ENCODE results near the gene LAMA3. TPM values are rescaled to one million over a fixed set of nuclear protein-coding genes. Genes with fewer than 3 reads are reported as not detected.

The LAMA3 gene
- total and polyA plus RNA-seq, 10 of the 15 experiments (the other 5 are each of a cell fraction or from before 2014, with no cell fraction given): 0.37 to 6.5 (median 5.4) TPM

DNA sequence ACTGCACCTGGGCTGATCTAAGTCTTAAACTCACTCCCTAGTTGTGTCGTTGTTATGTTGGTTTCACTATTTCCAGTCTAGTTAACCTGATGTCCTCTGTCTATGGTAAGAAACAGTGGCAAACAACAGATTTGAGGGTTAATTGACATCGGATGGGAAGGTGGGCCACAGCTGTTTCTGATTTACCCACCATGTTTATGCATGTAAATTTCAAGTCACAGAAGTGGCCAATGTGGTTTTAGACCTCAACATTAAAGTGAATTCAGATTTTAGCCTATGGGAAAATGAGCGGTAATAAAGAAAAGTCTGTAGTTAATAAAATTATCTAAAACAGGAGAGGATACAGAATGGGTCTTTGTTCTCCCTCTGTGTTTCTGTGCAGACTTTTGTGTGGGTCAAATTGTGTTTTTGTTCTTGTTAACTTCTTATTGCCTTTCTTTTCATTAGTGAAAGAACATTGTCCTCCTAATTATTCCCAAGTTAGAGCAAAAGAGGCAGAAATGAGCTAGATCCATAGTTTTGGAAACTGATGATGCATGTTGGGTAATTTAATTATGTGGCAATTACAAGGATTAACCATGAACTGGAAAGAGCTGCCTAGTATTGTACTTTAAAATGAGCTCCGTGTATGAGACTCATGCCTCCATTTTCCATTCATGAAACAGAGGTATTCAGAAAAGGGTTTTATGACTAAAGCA lies 83.2 kb downstream of the LAMA3 start (continued):
- TF ChIP-seq, protein P1, sequence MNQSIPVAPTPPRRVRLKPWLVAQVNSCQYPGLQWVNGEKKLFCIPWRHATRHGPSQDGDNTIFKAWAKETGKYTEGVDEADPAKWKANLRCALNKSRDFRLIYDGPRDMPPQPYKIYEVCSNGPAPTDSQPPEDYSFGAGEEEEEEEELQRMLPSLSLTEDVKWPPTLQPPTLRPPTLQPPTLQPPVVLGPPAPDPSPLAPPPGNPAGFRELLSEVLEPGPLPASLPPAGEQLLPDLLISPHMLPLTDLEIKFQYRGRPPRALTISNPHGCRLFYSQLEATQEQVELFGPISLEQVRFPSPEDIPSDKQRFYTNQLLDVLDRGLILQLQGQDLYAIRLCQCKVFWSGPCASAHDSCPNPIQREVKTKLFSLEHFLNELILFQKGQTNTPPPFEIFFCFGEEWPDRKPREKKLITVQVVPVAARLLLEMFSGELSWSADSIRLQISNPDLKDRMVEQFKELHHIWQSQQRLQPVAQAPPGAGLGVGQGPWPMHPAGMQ (IDR thresholded peaks at IDR 0.05; ENCODE audit: borderline replicate concordance): no peak
- no peak for TF ChIP-seq IRF4 (IDR thresholded peaks at IDR 0.05; ENCODE audit: low read depth, low read length)

DNA sequence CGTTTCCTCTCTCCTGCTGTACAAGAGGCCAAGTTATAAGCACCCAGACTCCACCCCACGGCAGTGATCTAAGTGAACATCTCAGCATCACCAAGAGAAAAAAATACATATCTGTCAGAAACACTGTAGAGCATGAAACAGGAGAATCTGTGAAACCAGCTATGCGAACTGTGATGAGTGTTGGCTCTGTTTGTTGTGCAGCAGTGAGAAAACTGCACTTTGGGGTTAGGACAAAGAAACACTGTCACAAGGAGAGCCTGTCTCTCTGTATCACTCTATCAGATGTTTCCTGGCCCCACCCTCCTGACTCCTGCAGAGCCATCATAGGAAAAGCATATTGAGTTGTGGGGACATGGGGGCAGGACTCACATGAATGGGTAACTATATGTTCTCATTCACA lies 87.1 kb downstream of the LAMA3 start:
- FAIRE-seq: no peak
- no peak for TF ChIP-seq ZNF274 (IDR thresholded peaks at IDR 0.05; ENCODE audit: insufficient read depth, insufficient read length)
- TF ChIP-seq TCF7 (IDR thresholded peaks at IDR 0.05; ENCODE audit: borderline replicate concordance): no peak
- TF ChIP-seq, protein P2, sequence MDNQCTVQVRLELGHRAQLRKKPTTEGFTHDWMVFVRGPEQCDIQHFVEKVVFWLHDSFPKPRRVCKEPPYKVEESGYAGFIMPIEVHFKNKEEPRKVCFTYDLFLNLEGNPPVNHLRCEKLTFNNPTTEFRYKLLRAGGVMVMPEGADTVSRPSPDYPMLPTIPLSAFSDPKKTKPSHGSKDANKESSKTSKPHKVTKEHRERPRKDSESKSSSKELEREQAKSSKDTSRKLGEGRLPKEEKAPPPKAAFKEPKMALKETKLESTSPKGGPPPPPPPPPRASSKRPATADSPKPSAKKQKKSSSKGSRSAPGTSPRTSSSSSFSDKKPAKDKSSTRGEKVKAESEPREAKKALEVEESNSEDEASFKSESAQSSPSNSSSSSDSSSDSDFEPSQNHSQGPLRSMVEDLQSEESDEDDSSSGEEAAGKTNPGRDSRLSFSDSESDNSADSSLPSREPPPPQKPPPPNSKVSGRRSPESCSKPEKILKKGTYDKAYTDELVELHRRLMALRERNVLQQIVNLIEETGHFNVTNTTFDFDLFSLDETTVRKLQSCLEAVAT (IDR thresholded peaks at IDR 0.05): no peak
- TF ChIP-seq, protein P3, sequence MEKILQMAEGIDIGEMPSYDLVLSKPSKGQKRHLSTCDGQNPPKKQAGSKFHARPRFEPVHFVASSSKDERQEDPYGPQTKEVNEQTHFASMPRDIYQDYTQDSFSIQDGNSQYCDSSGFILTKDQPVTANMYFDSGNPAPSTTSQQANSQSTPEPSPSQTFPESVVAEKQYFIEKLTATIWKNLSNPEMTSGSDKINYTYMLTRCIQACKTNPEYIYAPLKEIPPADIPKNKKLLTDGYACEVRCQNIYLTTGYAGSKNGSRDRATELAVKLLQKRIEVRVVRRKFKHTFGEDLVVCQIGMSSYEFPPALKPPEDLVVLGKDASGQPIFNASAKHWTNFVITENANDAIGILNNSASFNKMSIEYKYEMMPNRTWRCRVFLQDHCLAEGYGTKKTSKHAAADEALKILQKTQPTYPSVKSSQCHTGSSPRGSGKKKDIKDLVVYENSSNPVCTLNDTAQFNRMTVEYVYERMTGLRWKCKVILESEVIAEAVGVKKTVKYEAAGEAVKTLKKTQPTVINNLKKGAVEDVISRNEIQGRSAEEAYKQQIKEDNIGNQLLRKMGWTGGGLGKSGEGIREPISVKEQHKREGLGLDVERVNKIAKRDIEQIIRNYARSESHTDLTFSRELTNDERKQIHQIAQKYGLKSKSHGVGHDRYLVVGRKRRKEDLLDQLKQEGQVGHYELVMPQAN (conservative IDR thresholded peaks at IDR 0.05): no peak
- TF ChIP-seq, protein P4, sequence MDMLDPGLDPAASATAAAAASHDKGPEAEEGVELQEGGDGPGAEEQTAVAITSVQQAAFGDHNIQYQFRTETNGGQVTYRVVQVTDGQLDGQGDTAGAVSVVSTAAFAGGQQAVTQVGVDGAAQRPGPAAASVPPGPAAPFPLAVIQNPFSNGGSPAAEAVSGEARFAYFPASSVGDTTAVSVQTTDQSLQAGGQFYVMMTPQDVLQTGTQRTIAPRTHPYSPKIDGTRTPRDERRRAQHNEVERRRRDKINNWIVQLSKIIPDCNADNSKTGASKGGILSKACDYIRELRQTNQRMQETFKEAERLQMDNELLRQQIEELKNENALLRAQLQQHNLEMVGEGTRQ (IDR thresholded peaks at IDR 0.05; ENCODE audit: borderline replicate concordance, low read depth, low read length): no peak
- no peak for TF ChIP-seq CREM (IDR thresholded peaks at IDR 0.05; ENCODE audit: low read depth)
- TF ChIP-seq, protein P5, sequence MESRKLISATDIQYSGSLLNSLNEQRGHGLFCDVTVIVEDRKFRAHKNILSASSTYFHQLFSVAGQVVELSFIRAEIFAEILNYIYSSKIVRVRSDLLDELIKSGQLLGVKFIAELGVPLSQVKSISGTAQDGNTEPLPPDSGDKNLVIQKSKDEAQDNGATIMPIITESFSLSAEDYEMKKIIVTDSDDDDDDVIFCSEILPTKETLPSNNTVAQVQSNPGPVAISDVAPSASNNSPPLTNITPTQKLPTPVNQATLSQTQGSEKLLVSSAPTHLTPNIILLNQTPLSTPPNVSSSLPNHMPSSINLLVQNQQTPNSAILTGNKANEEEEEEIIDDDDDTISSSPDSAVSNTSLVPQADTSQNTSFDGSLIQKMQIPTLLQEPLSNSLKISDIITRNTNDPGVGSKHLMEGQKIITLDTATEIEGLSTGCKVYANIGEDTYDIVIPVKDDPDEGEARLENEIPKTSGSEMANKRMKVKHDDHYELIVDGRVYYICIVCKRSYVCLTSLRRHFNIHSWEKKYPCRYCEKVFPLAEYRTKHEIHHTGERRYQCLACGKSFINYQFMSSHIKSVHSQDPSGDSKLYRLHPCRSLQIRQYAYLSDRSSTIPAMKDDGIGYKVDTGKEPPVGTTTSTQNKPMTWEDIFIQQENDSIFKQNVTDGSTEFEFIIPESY (IDR thresholded peaks at IDR 0.05): no peak
- no peak for TF ChIP-seq KLF5 (IDR thresholded peaks at IDR 0.05; ENCODE audit: partially characterized antibody)
- no peak for TF ChIP-seq CHD2 (IDR thresholded peaks at IDR 0.05; ENCODE audit: borderline replicate concordance, low read depth, low read length)
- TF ChIP-seq PAX8 (IDR thresholded peaks at IDR 0.05): no peak
- no peak for TF ChIP-seq MXI1 (IDR thresholded peaks at IDR 0.05; ENCODE audit: low read depth, low read length)
- TF ChIP-seq EED (IDR thresholded peaks at IDR 0.05; ENCODE audit: low read depth): no peak

More for the DNA sequence above, 87.1 kb downstream of the LAMA3 start:
- Histone ChIP-seq H3K9ac (ENCODE audit: control insufficient read depth, insufficient read depth, low read length) (no peak overlapping the region), H3K79me2 (ENCODE audit: control insufficient read depth, insufficient read depth, low read length) (no peaks in the 10 kb centered on the region), H3K36me3 (ENCODE audit: control insufficient read depth in 2 of 2, insufficient read depth in 2 of 2, low read length in 1 of 2) (no peaks in the 10 kb centered on the region), H4K20me1 (ENCODE audit: control insufficient read depth, insufficient read depth) (no peaks in the 10 kb centered on the region), H3K4me2 (ENCODE audit: control insufficient read depth, insufficient read depth) (no peak overlapping the region), H2AFZ (ENCODE audit: control insufficient read depth, low read depth, low read length) (no peak overlapping the region), H3K9me3 (replicated peaks; ENCODE audit: control insufficient read depth, insufficient read depth, low read length) (no peaks in the 10 kb centered on the region), H3K4me1 (ENCODE audit: control insufficient read depth, insufficient read depth, low read length) (no peaks in the 10 kb centered on the region), H3K4me3 (no peak overlapping the region), H3K27me3 (replicated peaks in 1 of 2; ENCODE audit: control insufficient read depth in 2 of 2, insufficient read depth in 2 of 2, low read length in 1 of 2) (no peaks in the 10 kb centered on the region; a peak in 1 of 4 replicates), H3K27ac (ENCODE audit: control insufficient read depth, insufficient read depth) (no peak overlapping the region)
- POLR2A ChIA-PET: no interaction called here
- RAD21 ChIA-PET (ENCODE audit: unreplicated experiment): no interaction called here
- ATAC-seq (no peak), DNase-seq (ENCODE audit: low read depth, low spot score) (no peak)
- intact Hi-C loops (cut with micrococcal nuclease; ENCODE audit: unreplicated experiment): loop anchor here (5.0 kb wide), 1 partner anchor 49 kb away; no protein-coding TSS in a partner anchor
- BruUV-seq (replicated peaks): no TSS peak
- 33% methylated on average over 3 of the region's 3 CpGs for WGBS (ENCODE audit: insufficient coverage, insufficient replicate concordance, low lambda C conversion rate, missing lambda C conversion rate)
- CTCF ChIA-PET: no interaction called here
- SMC1A ChIA-PET (ENCODE audit: uncharacterized antibody, unreplicated experiment): no interaction called here
- in situ Hi-C loops (cut with MboI): no loop called here

Measured in GM12878 (cell line).